Thymus (tissue), 2 donors: Measurements from ENCODE around the gene LUC7L3. TPM values are rescaled to one million over a fixed set of nuclear protein-coding genes. Genes with fewer than 3 reads are reported as not detected.

Experiments used
- polyA plus RNA-seq: library from polyadenylated mRNA; stranded (reverse); fragments of 200-250 nt; gene quantifications from one replicate; pipeline ENCODE4 v1.2.3, GENCODE V29; 2013
- total RNA-seq: library from RNA; stranded (reverse); fragments of 120-200 nt; gene quantifications from one replicate; pipeline ENCODE4 v1.2.4, GENCODE V29; 2013
- donor health status: healthy.

The LUC7L3 gene
- total and polyA plus RNA-seq, 2 donors, result 145 to 200 TPM

Other genes starting within 250 kb of the LUC7L3 start
- 18.7 TPM for gene RSAD1, start 240.7 kb upstream of the LUC7L3 start, total RNA-seq
- 36.4 TPM for gene RSAD1, start 240.7 kb upstream of the LUC7L3 start, polyA plus RNA-seq
- 1.2 TPM for gene MYCBPAP, start 211.2 kb upstream of the LUC7L3 start, total RNA-seq
- 1.5 TPM for gene MYCBPAP, start 211.2 kb upstream of the LUC7L3 start, polyA plus RNA-seq
- 2.2 TPM for gene EPN3, start 186.9 kb upstream of the LUC7L3 start, total RNA-seq
- gene EPN3, start 186.9 kb upstream of the LUC7L3 start, polyA plus RNA-seq, result 5.3 TPM
- gene SPATA20, start 172.4 kb upstream of the LUC7L3 start, total RNA-seq, result 8.0 TPM
- 12.4 TPM for gene SPATA20, start 172.4 kb upstream of the LUC7L3 start, polyA plus RNA-seq
- 0.38 TPM for gene CACNA1G, start 158.9 kb upstream of the LUC7L3 start, total RNA-seq
- gene CACNA1G, start 158.9 kb upstream of the LUC7L3 start, polyA plus RNA-seq, result 0.27 TPM
- 1.8 TPM for gene ABCC3, start 84.7 kb upstream of the LUC7L3 start, total RNA-seq
- gene ABCC3, start 84.7 kb upstream of the LUC7L3 start, polyA plus RNA-seq, result 3.7 TPM
- 16.6 TPM for gene ANKRD40, start 11.7 kb upstream of the LUC7L3 start, total RNA-seq
- gene ANKRD40, start 11.7 kb upstream of the LUC7L3 start, polyA plus RNA-seq, result 11.9 TPM
- gene ANKRD40CL, start 47.9 kb downstream of the LUC7L3 start, total RNA-seq, result not detected
- 0.05 TPM for gene ANKRD40CL, start 47.9 kb downstream of the LUC7L3 start, polyA plus RNA-seq
- 0.14 TPM for gene WFIKKN2, start 116.0 kb downstream of the LUC7L3 start, total RNA-seq
- 0.82 TPM for gene WFIKKN2, start 116.0 kb downstream of the LUC7L3 start, polyA plus RNA-seq
- 7.7 TPM for gene TOB1, start 146.8 kb downstream of the LUC7L3 start, total RNA-seq
- 49.3 TPM for gene TOB1, start 146.8 kb downstream of the LUC7L3 start, polyA plus RNA-seq